ENCODE results near the gene DNAJC15.

GRCh38 chr13:43023289-43023963 lies at the start of gene DNAJC15:
- TF ChIP-seq EZH2 (IDR thresholded peaks at IDR 0.05; ENCODE audit: borderline replicate concordance, low read depth, low read length, severe bottlenecking) (no peak), CTCF (IDR thresholded peaks at IDR 0.05; ENCODE audit: extremely low read depth in 1 of 2, insufficient read depth in 1 of 2, low read depth in 1 of 2, low read length in 2 of 2) (no peak), POLR2AphosphoS5 (IDR thresholded peaks at IDR 0.05; ENCODE audit: insufficient read depth, low read depth, low read length) (peak; percentile 92), MAX (IDR thresholded peaks at IDR 0.05; ENCODE audit: insufficient read depth, insufficient read length) (peak; percentile 40), POLR2A (IDR thresholded peaks at IDR 0.05; ENCODE audit: low read depth, low read length) (peak; percentile 89)
